ENCODE data around the gene OR7D2.
"Not testable (repeated sequence)": the region's sequence is repeated elsewhere in the genome, so short reads cannot be mapped to it uniquely, and the experiment has no call there.

OR7D2 gene

GRCh38 chr19:9156304-9156703, 22.5 kb upstream of the OR7D2 start:
- H3K9ac ChIP-seq (ENCODE audit: low read length), result no peak overlapping the region
- no peaks in the 10 kb centered on the region for H3K27me3 ChIP-seq (ENCODE audit: control insufficient read depth, insufficient read depth, low read length)
- H3K4me3 ChIP-seq (ENCODE audit: low read length), result no peak overlapping the region
- no peak overlapping the region for H3K27ac ChIP-seq (ENCODE audit: low read length)
- peaks cover 61% of the 10 kb centered on the region for H3K36me3 ChIP-seq (ENCODE audit: control insufficient read depth, low read depth, low read length)
- H3K9me3 ChIP-seq (ENCODE audit: control insufficient read depth, low read depth, low read length), result no peaks in the 10 kb centered on the region
- H3K4me1 ChIP-seq (ENCODE audit: control insufficient read depth, low read depth, low read length), result no peaks in the 10 kb centered on the region

GRCh38 chr19:9159891-9160290, 18.9 kb upstream of the OR7D2 start:
- H3K9ac ChIP-seq (ENCODE audit: low read length), result no peak overlapping the region
- H3K36me3 ChIP-seq (ENCODE audit: control insufficient read depth, low read depth, low read length), result peaks cover 80% of the 10 kb centered on the region
- no peak overlapping the region for H3K4me3 ChIP-seq (ENCODE audit: low read length)
- H3K27me3 ChIP-seq (ENCODE audit: control insufficient read depth, insufficient read depth, low read length), result no peaks in the 10 kb centered on the region
- H3K9me3 ChIP-seq (ENCODE audit: control insufficient read depth, low read depth, low read length), result no peaks in the 10 kb centered on the region
- H3K27ac ChIP-seq (ENCODE audit: low read length), result no peak overlapping the region
- no peaks in the 10 kb centered on the region for H3K4me1 ChIP-seq (ENCODE audit: control insufficient read depth, low read depth, low read length)

- Histone ChIP-seq H3K4me3 (ENCODE audit: low read length) (no peak overlapping the region), H3K9ac (ENCODE audit: low read length) (no peak overlapping the region), H3K4me1 (ENCODE audit: control insufficient read depth, low read depth, low read length) (no peaks in the 10 kb centered on the region), H3K27me3 (ENCODE audit: control insufficient read depth, insufficient read depth, low read length) (no peaks in the 10 kb centered on the region), H3K27ac (ENCODE audit: low read length) (no peak overlapping the region), H3K9me3 (ENCODE audit: control insufficient read depth, low read depth, low read length) (no peaks in the 10 kb centered on the region), H3K36me3 (ENCODE audit: control insufficient read depth, low read depth, low read length) (peaks cover 66% of the 10 kb centered on the region)
Measured at GRCh38 chr19:9161427-9161826, 17.4 kb upstream of the OR7D2 start.

GRCh38 chr19:9165261-9165660, 13.5 kb upstream of the OR7D2 start:
- Histone ChIP-seq H3K27me3 (ENCODE audit: control insufficient read depth, insufficient read depth, low read length) (no peaks in the 10 kb centered on the region), H3K4me3 (ENCODE audit: low read length) (no peak overlapping the region), H3K9ac (ENCODE audit: low read length) (no peak overlapping the region), H3K9me3 (ENCODE audit: control insufficient read depth, low read depth, low read length) (no peaks in the 10 kb centered on the region), H3K27ac (ENCODE audit: low read length) (no peak overlapping the region), H3K36me3 (ENCODE audit: control insufficient read depth, low read depth, low read length) (peaks cover 30% of the 10 kb centered on the region), H3K4me1 (ENCODE audit: control insufficient read depth, low read depth, low read length) (no peaks in the 10 kb centered on the region)

- Histone ChIP-seq H3K4me1 (ENCODE audit: control insufficient read depth, low read depth, low read length) (no peaks in the 10 kb centered on the region), H3K9me3 (ENCODE audit: control insufficient read depth, low read depth, low read length) (no peaks in the 10 kb centered on the region), H3K9ac (ENCODE audit: low read length) (no peak overlapping the region), H3K36me3 (ENCODE audit: control insufficient read depth, low read depth, low read length) (peaks cover 14% of the 10 kb centered on the region), H3K27me3 (ENCODE audit: control insufficient read depth, insufficient read depth, low read length) (no peaks in the 10 kb centered on the region), H3K4me3 (ENCODE audit: low read length) (no peak overlapping the region), H3K27ac (ENCODE audit: low read length) (no peak overlapping the region)
Measured at GRCh38 chr19:9166846-9167245, 11.9 kb upstream of the OR7D2 start.

GRCh38 chr19:9171393-9171991, 7.3 kb upstream of the OR7D2 start:
- Histone ChIP-seq H3K9ac (ENCODE audit: low read length) (no peak overlapping the region), H3K27me3 (ENCODE audit: control insufficient read depth, insufficient read depth, low read length) (no peaks in the 10 kb centered on the region), H3K4me3 (ENCODE audit: low read length) (no peak overlapping the region), H3K27ac (ENCODE audit: low read length) (no peak overlapping the region), H3K4me1 (ENCODE audit: control insufficient read depth, low read depth, low read length) (no peaks in the 10 kb centered on the region), H3K9me3 (ENCODE audit: control insufficient read depth, low read depth, low read length) (peaks cover 12% of the 10 kb centered on the region), H3K36me3 (ENCODE audit: control insufficient read depth, low read depth, low read length) (no peaks in the 10 kb centered on the region)

- H3K4me1 ChIP-seq (ENCODE audit: control insufficient read depth, low read depth, low read length), result no peaks in the 10 kb centered on the region
- H3K9me3 ChIP-seq (ENCODE audit: control insufficient read depth, low read depth, low read length), result peaks cover 25% of the 10 kb centered on the region
- no peak overlapping the region for H3K4me3 ChIP-seq (ENCODE audit: low read length)
- H3K27ac ChIP-seq (ENCODE audit: low read length), result no peak overlapping the region
- no peak overlapping the region for H3K9ac ChIP-seq (ENCODE audit: low read length)
- H3K27me3 ChIP-seq (ENCODE audit: control insufficient read depth, insufficient read depth, low read length), result no peaks in the 10 kb centered on the region
- H3K36me3 ChIP-seq (ENCODE audit: control insufficient read depth, low read depth, low read length), result no peaks in the 10 kb centered on the region
Measured at GRCh38 chr19:9175326-9175725, 3.5 kb upstream of the OR7D2 start.

GRCh38 chr19:9183000-9183399, 4.2 kb downstream of the OR7D2 start:
- no peaks in the 10 kb centered on the region for H3K27me3 ChIP-seq (ENCODE audit: control insufficient read depth, insufficient read depth, low read length)
- H3K9ac ChIP-seq (ENCODE audit: low read length), result no peak overlapping the region
- H3K4me3 ChIP-seq (ENCODE audit: low read length), result no peak overlapping the region
- peaks cover 23% of the 10 kb centered on the region for H3K9me3 ChIP-seq (ENCODE audit: control insufficient read depth, low read depth, low read length)
- H3K27ac ChIP-seq (ENCODE audit: low read length), result no peak overlapping the region
- no peaks in the 10 kb centered on the region for H3K36me3 ChIP-seq (ENCODE audit: control insufficient read depth, low read depth, low read length)
- H3K4me1 ChIP-seq (ENCODE audit: control insufficient read depth, low read depth, low read length), result no peaks in the 10 kb centered on the region

GRCh38 chr19:9187191-9187590, 8.4 kb downstream of the OR7D2 start:
- Histone ChIP-seq H3K4me3 (ENCODE audit: low read length) (no peak overlapping the region), H3K9me3 (ENCODE audit: control insufficient read depth, low read depth, low read length) (peaks cover 27% of the 10 kb centered on the region), H3K9ac (ENCODE audit: low read length) (no peak overlapping the region), H3K27me3 (ENCODE audit: control insufficient read depth, insufficient read depth, low read length) (no peaks in the 10 kb centered on the region), H3K4me1 (ENCODE audit: control insufficient read depth, low read depth, low read length) (no peaks in the 10 kb centered on the region), H3K27ac (ENCODE audit: low read length) (no peak overlapping the region), H3K36me3 (ENCODE audit: control insufficient read depth, low read depth, low read length) (no peaks in the 10 kb centered on the region)

- H3K27ac ChIP-seq (ENCODE audit: low read length), result no peak overlapping the region
- H3K4me1 ChIP-seq (ENCODE audit: control insufficient read depth, low read depth, low read length), result no peaks in the 10 kb centered on the region
- peaks cover 43% of the 10 kb centered on the region for H3K9me3 ChIP-seq (ENCODE audit: control insufficient read depth, low read depth, low read length)
- no peak overlapping the region for H3K9ac ChIP-seq (ENCODE audit: low read length)
- no peaks in the 10 kb centered on the region for H3K27me3 ChIP-seq (ENCODE audit: control insufficient read depth, insufficient read depth, low read length)
- no peaks in the 10 kb centered on the region for H3K36me3 ChIP-seq (ENCODE audit: control insufficient read depth, low read depth, low read length)
- H3K4me3 ChIP-seq (ENCODE audit: low read length), result no peak overlapping the region
Measured at GRCh38 chr19:9189535-9189934, 10.8 kb downstream of the OR7D2 start.

- H3K4me1 ChIP-seq (ENCODE audit: control insufficient read depth, low read depth, low read length); H3K36me3 ChIP-seq (ENCODE audit: control insufficient read depth, low read depth, low read length); H3K4me3 ChIP-seq (ENCODE audit: low read length); H3K27ac ChIP-seq (ENCODE audit: low read length); H3K27me3 ChIP-seq (ENCODE audit: control insufficient read depth, insufficient read depth, low read length); H3K9ac ChIP-seq (ENCODE audit: low read length): not testable (repeated sequence)
- peaks cover 46% of the 10 kb centered on the region for H3K9me3 ChIP-seq (ENCODE audit: control insufficient read depth, low read depth, low read length)
Measured at GRCh38 chr19:9198044-9198443, 19.3 kb downstream of the OR7D2 start.

GRCh38 chr19:9205501-9206113, 26.8 kb downstream of the OR7D2 start:
- H3K36me3 ChIP-seq (ENCODE audit: control insufficient read depth, low read depth, low read length), result no peaks in the 10 kb centered on the region
- no peaks in the 10 kb centered on the region for H3K27me3 ChIP-seq (ENCODE audit: control insufficient read depth, insufficient read depth, low read length)
- H3K4me1 ChIP-seq (ENCODE audit: control insufficient read depth, low read depth, low read length), result no peaks in the 10 kb centered on the region
- no peak overlapping the region for H3K4me3 ChIP-seq (ENCODE audit: low read length)
- H3K9ac ChIP-seq (ENCODE audit: low read length), result no peak overlapping the region
- H3K9me3 ChIP-seq (ENCODE audit: control insufficient read depth, low read depth, low read length), result peaks cover 44% of the 10 kb centered on the region
- no peak overlapping the region for H3K27ac ChIP-seq (ENCODE audit: low read length)

Measured in iPS-18a (cell line).